HG03565 (cell line): ENCODE results near the gene SLAIN1.

Experiments
- ATAC-seq: cut with Tn5 transposase; IDR thresholded peaks from one replicate; pipeline ENCODE4 v1.9.1; 2021; ENCODE audit warnings: mild to moderate bottlenecking, moderate library complexity; ENCODE audit not compliant: unreplicated experiment

SLAIN1 gene

DNA sequence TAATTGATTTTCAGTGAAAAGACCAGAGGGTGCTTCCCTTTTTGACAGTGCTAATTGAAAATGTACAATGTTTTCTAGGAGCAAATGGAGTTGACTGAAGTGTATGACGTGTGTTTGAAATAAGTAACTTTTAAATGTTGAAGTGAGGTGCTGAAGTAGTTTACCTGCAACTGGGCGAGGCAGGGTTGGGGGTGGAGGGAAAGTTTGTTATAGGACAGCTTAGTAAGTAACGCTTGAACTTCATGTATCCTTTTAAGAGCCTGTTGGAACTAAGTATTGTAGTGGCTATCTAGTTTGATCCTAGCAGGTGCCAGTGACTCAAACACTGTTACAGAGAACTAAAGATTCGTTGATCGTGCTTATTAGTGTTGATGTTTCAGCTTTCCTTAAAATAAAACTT, 5.9 kb downstream of the SLAIN1 start:
- ATAC-seq: no peak

DNA sequence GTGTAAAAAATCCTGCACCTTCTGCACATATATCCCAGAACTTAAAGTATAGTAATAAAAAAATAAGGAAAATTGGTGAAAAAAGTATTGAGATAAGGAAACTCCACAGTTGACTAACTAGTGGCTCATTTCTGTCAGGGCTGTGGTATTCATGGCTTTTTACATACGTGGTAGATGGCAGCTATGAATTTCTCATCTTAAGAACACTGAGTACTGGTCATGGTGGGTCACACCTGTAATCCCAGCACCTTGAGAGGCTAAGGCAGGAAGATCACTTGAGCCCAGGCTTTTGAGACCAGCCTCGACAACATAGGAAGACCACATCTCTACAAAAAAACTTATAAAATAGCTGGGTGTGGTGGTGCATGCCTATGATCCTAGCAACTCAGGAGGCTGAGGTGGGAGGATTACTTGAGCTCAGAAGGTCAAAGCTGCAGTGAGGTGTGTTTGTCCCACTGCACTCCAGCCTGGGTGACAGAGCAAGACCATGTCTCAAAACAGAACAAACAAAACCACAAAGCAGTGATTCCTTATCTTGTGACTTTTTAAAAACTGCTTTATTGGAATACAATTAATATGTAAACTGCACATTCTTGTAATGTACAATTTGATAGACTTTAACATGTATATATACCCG, 16.8 kb downstream of the SLAIN1 start:
- no peak for ATAC-seq

GRCh38 chr13:77715233-77715891, 17.9 kb downstream of the SLAIN1 start:
- ATAC-seq: peak; percentile 33

DNA sequence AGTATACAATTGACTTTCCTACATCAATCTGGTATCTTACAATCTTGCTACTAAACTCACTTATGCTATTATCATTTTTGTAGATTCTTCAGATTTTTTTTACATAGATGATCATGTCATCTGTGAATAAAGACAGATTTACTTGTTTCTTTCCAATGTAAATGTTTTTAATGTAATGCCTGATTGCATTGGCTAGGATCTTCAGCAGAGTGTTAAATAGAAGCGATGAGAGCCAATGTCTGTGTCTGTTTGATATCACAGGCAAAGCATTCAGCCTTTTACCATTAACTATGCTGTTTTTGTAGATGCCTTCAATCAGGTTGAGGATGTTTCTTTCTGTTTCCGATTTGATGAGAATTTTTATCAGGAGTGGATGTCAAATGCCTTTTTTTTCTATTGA, 19.2 kb downstream of the SLAIN1 start:
- ATAC-seq: no peak

- ATAC-seq: no peak
Measured at GRCh38 chr13:77717508-77717907, 20.0 kb downstream of the SLAIN1 start.

GRCh38 chr13:77719128-77719527, 21.6 kb downstream of the SLAIN1 start:
- peak; percentile 27 for ATAC-seq

GRCh38 chr13:77720988-77721387, 23.5 kb downstream of the SLAIN1 start:
- ATAC-seq: no peak

GRCh38 chr13:77724092-77724491, 26.6 kb downstream of the SLAIN1 start:
- peak; percentile 35 for ATAC-seq

DNA sequence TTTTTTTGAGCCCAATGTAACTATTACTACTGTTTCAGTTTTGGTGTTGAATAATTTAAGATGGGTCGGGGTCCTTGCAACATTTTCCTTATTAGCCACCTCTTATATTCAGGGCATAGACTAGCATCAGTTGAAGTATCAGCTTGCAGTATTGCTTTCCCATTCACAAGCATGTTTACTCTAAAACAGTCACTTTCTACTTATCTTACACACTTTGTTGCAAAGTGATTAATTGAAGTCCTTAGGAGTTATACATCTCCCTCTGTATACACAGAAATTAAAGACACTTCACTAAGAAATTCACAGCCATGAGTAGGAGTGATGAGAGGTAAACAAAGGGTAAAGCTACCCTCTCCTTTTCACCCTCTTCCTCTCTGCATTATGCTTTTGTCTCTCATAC, 27.6 kb downstream of the SLAIN1 start:
- ATAC-seq: no peak

- ATAC-seq: no peak
Measured at GRCh38 chr13:77728265-77729125, 31.0 kb downstream of the SLAIN1 start.

DNA sequence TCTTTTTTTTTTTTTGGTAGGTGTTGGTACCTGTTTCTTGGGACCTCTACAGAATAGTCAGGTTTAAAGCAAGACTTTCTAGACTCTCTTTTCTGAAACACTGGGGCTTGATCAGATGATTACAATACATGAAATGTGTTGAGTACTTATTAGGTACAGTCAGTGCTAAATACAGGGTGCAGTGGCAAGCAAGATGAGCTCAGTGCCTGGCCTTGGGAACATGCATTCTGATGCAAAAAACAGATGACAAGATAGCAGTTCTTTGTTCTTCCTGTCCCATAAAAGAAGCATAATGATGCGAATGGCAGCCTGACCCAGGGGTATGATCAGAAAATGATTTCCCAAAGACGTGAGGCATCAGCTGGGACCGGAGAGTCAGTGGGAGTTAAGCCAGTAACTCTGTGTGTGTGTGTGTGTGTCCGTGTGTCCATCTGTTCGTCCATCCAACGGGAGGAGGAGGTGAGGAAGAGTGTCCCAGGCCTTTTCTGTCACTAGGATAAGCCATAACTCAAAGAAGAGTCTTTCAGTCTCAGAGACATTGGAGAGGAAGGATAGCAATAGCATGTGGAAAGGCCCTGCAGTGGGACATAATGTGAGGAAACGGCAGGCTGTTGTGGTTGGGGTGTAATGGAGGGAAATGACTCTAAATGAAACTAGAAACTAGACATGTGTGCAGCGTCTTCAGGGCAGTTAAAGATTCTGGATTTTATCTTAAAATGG, 32.2 kb downstream of the SLAIN1 start:
- ATAC-seq: peak; percentile 98

GRCh38 chr13:77730572-77730971, 33.1 kb downstream of the SLAIN1 start:
- ATAC-seq: no peak

DNA sequence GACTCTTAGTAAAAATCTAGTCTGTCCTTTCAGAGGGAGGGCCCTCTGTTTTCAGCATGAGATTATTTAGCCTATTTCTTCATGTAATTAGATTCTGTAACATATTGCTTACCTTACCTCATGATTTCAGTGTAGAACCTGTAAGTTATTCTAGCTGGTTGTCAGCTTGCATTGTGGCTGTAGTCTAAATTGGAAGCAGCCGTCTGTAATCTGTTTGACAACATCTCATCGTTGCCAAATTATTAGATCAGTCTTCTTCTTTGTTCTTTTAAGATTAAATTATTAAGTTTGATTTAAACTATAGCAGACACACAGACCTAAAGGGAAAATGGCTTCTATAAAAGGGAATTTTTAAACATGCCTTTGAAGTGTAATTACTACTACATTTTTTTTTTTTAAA, 34.8 kb downstream of the SLAIN1 start:
- ATAC-seq: no peak

GRCh38 chr13:77733674-77734073, 36.2 kb downstream of the SLAIN1 start:
- no peak for ATAC-seq

- peak; percentile 80 for ATAC-seq
Measured at GRCh38 chr13:77737583-77738200, 40.2 kb downstream of the SLAIN1 start.

DNA sequence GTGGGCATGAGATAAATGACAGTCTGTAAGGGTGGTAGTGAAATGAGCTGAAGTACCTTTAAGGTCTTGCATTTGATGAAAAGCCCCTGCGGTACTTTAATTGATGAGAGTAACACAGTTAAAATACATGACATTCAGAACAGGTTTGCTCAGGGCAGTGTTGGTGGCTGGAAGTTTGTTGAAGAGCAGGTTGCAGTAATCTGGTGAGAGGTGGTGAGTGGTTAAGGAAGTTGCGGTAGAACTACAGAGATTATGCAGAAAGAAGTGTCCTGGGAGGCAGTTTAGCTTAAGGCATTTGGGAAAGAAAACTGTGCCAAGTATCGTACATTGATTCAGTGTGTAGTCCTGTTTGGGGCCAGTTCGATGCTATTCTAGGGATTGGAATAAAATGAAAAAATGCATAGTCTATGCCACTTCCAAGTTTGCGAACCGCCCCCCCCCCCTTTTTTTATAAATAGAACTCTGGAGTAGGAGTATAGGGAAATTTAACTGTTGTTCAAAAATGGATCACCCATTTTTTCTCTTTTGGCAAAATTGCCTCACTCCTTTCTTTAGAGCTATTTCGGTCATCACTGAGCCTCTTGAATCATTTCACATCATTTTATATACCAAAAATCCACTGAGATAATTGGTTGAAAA, 42.7 kb downstream of the SLAIN1 start:
- no peak for ATAC-seq

DNA sequence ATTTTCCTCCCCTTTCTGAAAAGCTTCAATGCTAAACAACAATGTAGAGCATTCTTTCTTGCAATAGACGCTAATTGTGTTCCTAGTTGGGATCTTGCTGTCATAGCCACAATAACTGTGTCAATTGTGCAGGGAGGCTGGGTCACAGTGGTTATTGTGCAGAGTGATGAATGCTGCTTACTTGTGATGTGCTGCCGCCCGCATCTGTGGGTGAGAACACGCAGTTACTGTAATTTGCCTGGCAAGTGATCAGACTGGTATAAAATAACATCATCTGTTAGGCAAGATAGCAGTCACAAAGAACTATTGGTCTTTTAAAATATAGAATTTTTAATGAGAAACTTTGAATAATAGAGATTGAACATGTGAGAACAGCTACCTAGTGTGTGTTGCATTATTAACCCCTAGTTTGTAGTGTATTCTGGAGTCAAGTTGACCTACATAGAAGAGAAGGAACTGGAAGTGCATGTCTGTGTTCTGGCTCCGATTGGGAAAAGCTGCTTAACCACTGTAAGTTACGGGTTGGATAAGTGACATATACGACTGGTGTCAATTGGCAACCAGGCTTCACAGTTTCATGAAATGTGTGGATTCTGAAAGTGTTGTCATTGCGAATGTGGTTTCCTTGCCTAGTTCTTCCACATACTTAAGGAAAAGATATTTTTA, 43.6 kb downstream of the SLAIN1 start:
- no peak for ATAC-seq

DNA sequence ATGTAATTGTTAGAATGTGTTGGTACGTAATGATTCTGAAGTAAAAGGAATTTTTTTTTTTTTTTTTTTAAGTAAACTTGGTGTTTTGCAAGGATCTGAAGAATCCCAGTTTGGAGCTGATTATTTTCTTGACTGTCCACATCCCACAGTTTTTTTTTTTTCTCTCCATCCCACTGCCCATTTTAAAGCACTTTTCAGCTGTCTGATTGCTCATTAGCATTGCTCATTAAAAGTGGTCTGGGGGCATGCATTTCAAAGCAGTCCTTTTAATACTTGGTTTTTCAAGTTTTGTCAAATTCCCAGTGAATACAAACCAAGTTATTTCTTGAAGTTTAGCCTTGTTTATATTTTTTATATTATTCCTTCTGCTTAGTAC, 44.1 kb downstream of the SLAIN1 start:
- no peak for ATAC-seq

GRCh38 chr13:77742801-77743200, 45.3 kb downstream of the SLAIN1 start:
- ATAC-seq: no peak

DNA sequence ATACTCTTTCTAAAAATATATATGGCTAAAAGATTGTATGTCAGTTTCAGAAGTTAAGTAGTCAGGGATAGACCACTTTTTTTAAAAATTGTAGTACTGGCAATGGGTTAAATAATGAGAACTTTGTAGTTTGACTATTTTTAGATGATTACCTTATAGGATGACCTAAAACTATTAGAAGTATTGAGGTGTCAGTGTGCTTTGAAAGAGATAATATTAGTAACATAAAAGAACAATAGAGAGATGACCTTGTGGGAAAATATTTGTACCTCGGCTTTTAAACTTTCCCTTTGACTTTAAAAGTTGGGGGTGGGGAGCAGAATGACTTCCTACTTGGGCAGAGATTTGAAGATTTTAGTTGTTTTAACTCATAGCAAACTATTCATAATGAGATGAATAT, 48.3 kb downstream of the SLAIN1 start:
- ATAC-seq: peak; percentile 48
